HG03378 (cell line): Measurements from ENCODE around the gene CFL2.
"Not testable (repeated sequence)": the region's sequence is repeated elsewhere in the genome, so short reads cannot be mapped to it uniquely, and the experiment has no call there.

Experiments used
- ATAC-seq: cut with Tn5 transposase; IDR thresholded peaks from one replicate; pipeline ENCODE4 v1.9.1; 2021; ENCODE audit warnings: mild to moderate bottlenecking, moderate library complexity; ENCODE audit not compliant: unreplicated experiment

CFL2 gene

DNA sequence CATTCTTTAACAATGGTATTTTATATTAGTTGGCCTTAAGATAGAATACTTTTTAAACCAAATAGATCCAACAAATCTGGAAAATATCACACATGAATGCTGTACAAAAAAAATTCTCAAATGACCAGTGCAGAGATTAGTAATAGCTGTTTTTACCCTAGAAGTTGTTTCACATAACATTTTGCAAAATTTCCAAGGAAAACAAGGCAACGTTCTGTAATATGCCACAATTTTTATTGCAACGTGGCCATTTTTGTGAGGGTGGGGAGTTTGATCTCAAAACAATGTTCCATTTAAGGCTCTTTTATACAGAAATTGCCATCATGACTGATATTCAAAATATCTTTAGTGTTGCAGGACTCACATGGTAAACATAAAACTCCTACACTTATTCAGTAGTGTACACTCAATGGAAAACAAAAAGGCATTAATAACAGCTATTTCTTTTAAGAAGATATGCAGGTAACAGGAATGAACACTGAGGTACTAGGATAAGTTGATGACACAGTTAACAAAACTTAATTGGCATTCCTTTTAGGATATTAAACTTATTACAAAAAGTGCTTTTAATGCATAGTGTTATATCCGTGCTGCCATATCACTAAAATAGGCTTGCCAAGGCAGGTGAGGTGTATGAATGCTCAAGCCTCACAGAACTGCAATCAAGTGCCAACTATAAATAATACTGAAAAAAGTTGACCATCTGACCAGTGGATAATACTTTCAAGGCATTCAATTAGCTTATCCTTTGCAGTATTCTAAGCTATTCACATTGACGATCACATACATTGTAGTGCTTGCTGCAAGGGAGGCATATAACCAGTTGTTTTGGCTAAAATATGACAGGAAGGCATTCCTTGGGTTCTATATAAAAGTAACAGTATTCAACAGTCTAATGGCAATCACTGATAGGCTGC is 2.3 kb downstream of the CFL2 start:
- no peak for ATAC-seq

GRCh38 chr14:34711169-34711568 is 3.2 kb downstream of the CFL2 start:
- peak; percentile 57 for ATAC-seq

- ATAC-seq, result no peak
Measured at GRCh38 chr14:34710744-34711143, 3.6 kb downstream of the CFL2 start.

DNA sequence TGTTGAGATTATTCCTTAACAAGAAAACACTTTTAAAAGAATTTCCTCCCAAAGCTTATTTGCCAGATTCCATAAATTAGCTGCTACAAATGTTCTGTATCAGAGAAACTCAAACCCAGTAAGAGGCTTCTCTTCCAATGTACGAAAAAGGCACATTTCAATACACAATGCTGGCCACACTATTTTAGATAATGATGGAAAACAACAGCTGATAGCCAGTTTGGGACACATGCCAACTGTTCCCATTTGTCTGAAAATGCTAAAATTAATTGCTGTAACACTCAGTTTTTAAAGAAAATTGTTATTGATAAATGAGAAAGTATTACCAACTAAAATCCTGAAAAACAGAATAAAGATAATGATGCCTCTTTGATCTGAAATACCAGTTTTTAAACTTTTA is 4.4 kb downstream of the CFL2 start:
- ATAC-seq, result no peak

DNA sequence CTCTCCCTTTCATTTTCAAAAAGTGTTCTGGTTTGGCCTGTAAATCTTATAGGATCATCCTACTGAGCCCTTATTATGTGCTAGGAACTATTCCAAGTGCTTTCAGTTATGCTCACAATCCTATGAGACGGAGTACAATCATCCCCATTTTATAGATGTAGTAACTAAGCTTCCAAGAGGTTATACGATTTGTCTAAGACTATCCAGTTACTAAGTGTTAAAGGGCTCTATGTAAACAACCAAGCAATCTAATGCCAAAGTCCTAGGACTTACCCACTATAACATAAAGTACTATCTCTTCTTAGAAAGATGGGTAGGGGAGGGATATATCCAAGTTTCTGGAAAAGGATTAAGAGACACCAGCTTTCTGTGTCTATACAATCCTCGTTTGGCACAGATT is 6.7 kb downstream of the CFL2 start:
- no peak for ATAC-seq

DNA sequence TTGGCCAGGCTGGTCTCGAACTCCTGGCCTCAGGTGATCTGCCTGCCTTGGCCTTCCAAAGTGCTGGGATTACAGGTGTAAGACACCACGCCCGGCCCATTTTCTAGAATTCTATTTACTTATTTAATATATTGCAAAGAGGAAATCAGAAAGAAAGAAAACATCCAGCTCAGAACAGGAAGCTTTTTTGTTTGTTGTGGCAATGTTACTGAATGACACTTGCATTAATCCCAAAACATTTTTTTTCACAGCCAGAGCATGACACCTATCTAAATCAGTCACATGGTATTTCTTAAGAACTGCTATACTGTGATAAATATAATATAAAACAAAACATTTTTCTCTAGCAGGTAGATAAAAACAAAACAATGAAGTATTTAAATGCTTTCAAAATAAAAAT is 12.6 kb downstream of the CFL2 start:
- ATAC-seq, result no peak

DNA sequence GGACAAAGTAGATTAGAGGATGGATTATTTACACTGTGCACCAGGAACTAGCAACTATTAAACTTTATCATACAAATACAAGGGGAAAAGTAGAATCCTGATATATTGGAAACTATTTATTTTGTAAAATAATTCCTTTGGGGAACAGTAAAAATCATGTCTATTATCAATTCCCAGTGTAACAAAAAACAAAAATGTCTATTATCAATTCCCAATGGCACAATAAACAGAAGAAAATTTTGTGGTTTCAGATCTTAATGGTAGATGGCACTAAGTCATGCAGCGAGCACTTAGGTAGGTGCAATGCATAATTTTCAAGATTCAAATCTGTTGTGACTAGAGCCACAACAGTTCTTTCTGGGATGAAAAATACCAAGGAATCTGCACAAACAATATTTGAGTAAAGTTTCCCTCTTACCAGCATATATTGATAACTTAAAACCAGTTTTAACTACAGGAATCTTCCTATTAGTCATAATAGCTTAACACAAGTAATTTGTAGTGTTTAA is 13.7 kb downstream of the CFL2 start:
- no peak for ATAC-seq

DNA sequence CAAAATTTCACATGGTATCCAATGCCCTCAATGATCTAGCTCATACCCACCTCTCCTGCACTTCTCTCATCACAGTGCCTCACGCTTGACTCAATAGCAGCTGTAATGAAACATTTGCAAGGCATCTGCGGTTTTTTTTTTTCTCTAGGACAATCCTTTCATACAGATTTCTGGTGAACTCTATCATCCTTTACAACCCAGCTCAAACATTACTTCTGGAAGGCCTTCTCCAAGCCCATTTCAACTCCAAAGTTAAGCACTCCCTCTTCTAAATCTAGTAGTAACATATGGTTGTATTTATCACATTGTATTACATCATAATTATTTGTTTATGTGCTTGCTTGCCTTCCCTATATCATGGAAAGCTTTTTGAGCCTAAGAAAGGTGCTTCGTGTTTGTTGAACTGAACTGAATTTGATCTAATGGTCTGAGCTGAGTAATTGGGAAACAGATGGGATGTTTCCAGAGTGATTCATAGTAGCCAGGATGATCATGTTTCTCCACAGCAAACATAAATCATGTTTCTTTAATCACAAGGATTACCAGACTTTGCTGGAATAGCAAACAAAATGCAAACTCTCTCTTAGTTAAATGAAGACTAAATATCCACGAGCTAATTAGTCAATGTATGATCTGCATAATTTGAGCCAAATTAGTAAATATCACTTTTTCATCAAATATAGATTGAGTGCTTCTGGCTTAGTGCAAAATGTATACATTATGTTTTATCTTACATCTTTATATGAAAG is 14.3 kb downstream of the CFL2 start:
- ATAC-seq, result no peak

GRCh38 chr14:34694216-34694615 is 20.2 kb downstream of the CFL2 start:
- not testable (repeated sequence) for ATAC-seq

DNA sequence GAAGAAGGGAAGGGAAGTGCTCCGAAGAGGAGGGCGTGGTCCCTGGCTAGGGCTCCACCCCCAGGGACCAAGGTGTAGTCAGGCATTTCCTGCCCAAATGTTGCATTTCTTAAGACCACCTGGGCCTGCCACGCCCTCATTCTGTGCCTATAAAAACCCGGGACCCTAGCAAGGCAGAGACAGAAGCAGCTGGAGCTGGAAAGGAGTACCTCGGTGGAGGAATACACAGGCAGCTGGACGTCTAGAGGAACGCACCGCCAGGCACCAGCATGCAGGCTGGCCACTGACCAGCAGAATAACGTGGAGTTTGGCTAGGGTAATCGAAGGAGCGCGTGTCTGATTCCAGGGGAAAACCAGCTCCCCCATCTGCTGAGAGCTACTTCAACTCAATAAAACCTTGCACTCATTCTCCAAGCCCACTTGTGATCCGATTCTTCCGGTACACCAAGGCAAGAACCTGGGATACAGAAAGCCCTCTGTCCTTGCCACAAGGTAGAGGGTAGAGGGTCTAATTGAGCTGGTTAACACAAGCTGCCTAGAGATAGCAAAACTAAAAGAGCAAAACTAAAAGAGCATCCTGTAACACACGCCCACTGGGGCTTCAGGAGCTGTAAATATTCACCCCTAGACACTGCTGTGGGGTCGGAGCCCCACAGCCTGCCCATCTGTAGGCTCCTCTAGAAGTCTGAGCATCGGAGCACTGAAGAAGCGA is 21.0 kb downstream of the CFL2 start:
- ATAC-seq, result no peak

DNA sequence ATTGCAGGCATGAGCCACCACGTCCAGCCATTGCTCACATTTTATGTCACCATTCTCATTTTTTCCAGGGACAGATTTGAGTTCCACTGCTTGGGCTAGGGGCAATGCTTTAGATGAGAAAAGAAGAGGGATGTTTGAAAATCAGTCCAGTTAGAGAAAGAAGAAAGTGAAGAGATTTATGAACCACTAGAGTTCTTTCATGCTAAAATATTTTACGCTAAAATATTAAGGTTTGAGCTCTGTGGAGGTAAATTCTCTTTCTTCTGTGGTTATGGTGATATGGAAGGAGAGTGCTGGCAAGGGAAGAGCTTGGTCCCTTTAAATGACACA is 21.5 kb downstream of the CFL2 start:
- ATAC-seq, result no peak

- no peak for ATAC-seq
Measured at GRCh38 chr14:34692348-34692747, 22.0 kb downstream of the CFL2 start.

- no peak for ATAC-seq
Measured at GRCh38 chr14:34691206-34691605, 23.2 kb downstream of the CFL2 start.

GRCh38 chr14:34688470-34689206 is 25.8 kb downstream of the CFL2 start:
- ATAC-seq, result no peak

GRCh38 chr14:34685819-34686428 is 28.5 kb downstream of the CFL2 start:
- ATAC-seq, result no peak

- no peak for ATAC-seq
Measured at GRCh38 chr14:34684578-34684977, 29.8 kb downstream of the CFL2 start.

DNA sequence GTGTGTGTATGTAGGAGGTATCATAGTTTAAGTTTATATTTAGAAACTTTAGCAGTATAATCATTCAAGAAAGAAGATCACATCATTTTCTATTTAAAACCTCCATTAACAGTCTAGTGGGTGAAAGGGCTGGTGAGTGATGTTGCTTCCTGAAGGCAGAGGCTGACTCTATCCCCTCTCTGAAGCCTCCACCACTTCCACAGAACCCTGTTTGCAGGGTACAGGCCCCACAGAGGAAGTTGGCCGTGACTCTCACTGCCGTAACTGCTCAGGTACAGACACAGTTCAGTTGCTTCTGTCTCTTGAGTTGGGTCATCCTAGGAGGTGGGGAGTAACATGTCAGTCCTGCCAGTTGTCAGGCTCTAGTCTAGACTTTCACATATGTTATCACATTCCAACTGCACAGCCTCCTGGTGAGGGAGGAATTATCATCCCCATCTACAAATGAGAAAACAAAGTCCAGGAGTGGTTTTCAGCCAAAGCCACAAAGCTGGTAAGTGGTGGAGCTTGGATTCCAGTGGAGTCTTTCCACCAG is 31.5 kb downstream of the CFL2 start:
- peak; percentile 69 for ATAC-seq

GRCh38 chr14:34680806-34681479 is 33.5 kb downstream of the CFL2 start:
- ATAC-seq, result no peak

DNA sequence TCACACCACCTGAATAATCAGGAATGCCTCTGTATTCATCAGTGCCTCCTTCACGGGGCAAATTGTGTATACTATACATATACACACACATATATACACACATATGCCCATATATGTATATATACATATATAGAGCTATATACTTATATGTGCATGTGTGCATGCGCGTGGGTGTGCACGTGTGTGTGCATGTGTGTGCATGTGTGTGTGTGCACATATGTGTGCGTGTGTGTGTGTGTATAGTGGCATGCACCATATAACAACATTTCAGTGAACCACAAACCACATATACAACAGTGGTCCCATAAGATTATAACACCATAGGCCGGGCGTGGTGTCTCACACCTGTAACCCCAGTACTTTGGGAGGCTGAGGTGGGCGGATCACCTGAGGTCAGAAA is 35.7 kb downstream of the CFL2 start:
- no peak for ATAC-seq

DNA sequence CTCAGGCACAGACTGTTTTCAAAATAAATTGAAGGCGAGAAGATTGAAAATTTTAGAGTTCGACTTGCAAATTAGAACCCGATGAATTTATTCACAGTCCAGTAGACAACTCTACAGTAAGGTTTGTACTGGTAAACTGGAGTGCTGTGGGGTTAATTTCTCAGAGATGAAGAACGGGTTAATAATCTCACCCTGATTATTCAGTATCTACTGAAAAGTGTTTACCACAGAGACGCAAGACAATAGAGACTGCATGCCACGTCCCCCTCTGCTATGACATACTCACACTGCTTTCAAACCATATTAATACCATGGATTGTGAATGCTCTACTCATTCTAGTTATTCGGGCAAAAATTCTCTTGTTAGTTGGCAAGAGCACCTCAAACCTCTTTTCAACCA is 36.1 kb downstream of the CFL2 start:
- no peak for ATAC-seq
